RPMI7951 (cell line): ENCODE results near the gene CCDC172. TPM values are rescaled to one million over a fixed set of nuclear protein-coding genes. Genes with fewer than 3 reads are reported as not detected.

Source experiments
- DNase-seq: peaks from one replicate; pipeline ENCODE4 v3.0.0-alpha.2; 2012; ENCODE audit warnings: low read depth
- total RNA-seq: library from RNA; depleted of rRNA; stranded (reverse); fragments of >200 nt; shearing (Covaris generic); gene quantifications from 2 replicates; pipeline ENCODE4 v1.2.3, GENCODE V29; 2014; rRNA removed

CCDC172 gene
- total RNA-seq, 1 experiment from 2014 or later, result not detected

DNA sequence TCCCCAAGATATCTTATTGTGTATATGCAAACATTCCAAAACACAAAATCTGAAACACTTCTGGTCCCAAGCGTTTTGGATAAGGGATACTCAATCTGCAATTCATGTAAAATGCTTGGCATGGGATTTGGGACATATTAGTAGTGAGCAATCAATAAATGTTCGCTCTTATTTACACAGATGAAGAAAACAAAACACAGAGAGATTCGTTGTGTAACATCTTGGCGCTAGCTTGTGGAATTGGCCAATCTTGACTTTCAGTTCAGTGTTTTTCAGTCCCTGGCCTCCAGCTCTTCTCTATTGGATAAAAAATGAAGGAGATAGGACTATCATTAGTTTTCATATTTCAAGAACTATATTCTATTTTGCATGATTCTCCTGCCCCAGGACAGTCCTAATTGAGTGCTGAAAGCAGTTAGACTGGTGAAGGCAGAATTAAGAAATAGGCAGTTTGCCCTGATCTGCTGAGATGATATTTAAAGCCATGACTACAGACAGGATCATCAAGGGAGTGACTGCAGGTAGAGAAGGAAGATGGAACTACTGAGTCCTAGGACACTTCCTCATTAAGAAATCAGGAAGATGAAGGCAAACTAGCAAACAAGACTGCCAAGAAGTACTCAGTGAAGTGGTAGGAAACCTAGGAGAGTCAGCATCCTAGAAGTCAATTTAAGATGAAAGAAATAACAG, 105.2 kb downstream of the CCDC172 start:
- DNase-seq, result no peak

Other genes with a start within 250 kb of the CCDC172 start
- 0.68 and 0.72 TPM in 2 replicates for gene GFRA1, start 51.2 kb upstream of the CCDC172 start, total RNA-seq
- not detected in 2 replicates for gene PNLIPRP3, start 103.4 kb downstream of the CCDC172 start, total RNA-seq
- not detected in 2 replicates for gene PNLIP, start 221.5 kb downstream of the CCDC172 start, total RNA-seq